ENCODE data around the gene C12orf57.

DNA sequence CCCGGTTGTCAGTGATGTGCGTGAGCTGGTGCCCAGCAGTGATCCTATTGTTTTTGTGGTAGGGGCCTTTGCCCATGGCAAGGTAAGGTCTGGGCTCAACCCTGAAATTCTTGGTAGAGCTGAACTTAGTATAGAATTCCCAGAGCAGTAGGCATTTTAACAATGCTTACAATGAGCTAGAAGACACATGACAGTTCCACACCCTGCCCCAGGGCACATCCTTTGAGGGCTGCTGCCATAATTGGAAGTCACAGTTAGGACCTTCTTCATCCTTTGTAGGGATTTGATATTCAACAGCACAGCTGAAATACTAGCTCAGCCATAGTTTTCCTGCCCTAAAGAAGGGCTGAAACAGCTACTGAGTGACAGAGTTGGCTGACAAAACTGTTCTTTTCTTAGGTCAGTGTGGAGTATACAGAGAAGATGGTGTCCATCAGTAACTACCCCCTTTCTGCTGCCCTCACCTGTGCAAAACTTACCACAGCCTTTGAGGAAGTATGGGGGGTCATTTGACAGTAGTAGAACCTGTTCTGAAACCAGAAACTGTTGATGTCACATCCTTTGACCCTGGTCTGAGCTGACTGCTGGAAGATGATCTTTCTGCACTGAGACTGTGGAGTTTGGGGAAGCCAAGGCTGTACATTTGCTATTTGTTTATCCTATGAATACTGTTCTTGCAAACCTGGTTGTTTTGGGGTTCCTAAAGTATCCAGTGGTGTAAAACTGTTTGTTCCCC lies 31.6 kb downstream of the C12orf57 start:
- TF ChIP-seq CTCF (conservative IDR thresholded peaks at IDR 0.05; ENCODE audit: low read depth in 2 of 2) (no peak), POLR2AphosphoS5 (IDR thresholded peaks at IDR 0.05; ENCODE audit: low read depth) (0 out of 2 replicates have a peak, but pooled peaks have one; percentile 6), EZH2phosphoT487 (IDR thresholded peaks at IDR 0.05; ENCODE audit: unreplicated experiment) (no peak), EZH2 (IDR thresholded peaks at IDR 0.05; ENCODE audit: low read depth, unreplicated experiment) (no peak), REST (IDR thresholded peaks at IDR 0.05; ENCODE audit: unreplicated experiment) (no peak)
